Measurements from ENCODE around the gene ATP6V1F. TPM values are rescaled to one million over a fixed set of nuclear protein-coding genes. Genes with fewer than 3 reads are reported as not detected.

The ATP6V1F gene
- total and polyA plus RNA-seq, 11 donors, result 91.6 to 198 (median 122) TPM

DNA sequence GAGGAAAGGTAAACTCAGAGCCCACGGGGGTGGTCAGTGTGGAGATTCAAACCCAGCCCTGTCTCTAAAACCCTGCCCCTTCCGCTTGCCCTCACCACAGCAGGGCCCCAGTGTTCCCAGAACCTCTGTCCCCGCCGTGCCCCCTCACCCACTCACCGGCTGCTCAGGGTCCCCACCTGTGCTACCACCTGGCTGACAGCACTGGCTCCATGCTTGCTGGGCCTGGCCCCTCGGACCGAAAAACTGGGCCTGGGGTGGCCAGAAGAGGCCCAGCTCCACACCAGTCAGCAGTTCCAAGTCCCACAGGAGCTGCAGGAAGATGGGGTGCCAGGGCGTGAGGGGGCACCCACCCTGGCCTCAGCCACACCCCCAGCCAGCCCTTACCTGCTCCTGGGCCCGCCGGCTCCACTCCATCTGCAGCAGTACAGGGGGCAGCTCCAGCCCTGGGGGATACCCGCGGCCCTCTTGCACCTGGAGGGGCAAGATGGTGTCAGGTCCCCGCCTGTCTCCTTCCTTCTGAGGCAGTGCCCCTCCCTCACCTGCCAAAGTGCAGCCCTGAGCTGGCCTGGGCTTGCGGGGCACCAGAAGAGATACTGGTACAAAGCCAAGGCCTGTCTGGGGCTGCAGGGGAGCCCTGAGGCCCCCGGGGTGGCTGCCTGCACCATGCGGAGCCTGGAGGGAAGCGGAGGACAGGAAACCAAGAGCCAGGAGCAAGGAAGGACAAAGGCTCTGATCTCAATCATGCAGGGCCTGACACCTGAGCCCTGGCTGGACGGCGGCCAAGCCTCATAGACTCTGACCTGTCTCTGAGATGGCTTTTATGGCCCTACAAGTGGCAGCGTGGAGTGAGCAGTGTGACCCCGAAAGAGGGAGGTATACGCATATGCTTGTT is 11.7 kb downstream of the ATP6V1F start:
- Histone ChIP-seq H3K27me3 (peaks cover 0 to 11% (median 0%) of the 10 kb centered on the region in 9 donors), H3K27ac (no peak overlapping the region), H3K4me1 (peaks cover 0 to 9% (median 6%) of the 10 kb centered on the region in 12 donors), H3K9me3 (no peaks in the 10 kb centered on the region), H3K36me3 (no peaks in the 10 kb centered on the region), H3K4me3 (no peak overlapping the region)
- ATAC-seq, result no peak
- WGBS, 4 donors, result 80 to 86% (median 82%) methylated on average over 14 to 22 of the region's 22 CpGs
- intact Hi-C loops (cut with DNase I), result loop anchor here in 3 of 10 donors (10.0 kb wide), 3 partner anchors 80 to 400 kb away; partner anchors contain the start of genes METTL2B (in 2 of the 3), CCDC136 (in 1 of the 3) and GARIN1A (in 1 of the 3)
- no peak for TF ChIP-seq CTCF (IDR thresholded peaks at IDR 0.05)
- TF ChIP-seq POLR2A (IDR thresholded peaks at IDR 0.05), result no peak
- DNase-seq, result peak in 3 of 5 donors; percentile 18 to 42 (median 24)

DNA sequence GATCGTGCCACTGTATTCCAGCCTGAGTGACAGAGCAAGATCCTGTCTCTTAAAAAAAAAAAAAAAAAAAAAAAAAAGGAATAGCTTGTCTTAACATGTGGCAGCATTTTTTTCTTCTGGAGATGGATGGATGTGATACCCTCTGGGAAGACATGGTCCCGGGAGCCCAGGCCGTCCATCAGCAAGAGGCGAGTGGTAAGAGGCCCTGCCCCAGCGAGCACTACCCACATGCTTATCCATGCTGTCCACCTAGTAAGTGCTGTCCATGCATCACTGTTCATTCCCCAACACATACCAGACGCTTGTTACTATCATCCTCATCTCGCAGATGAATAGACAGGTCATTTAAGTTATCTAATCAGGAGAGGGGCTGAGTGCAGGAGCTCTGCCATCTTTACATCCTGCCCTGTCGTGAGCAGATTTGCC is 12.9 kb downstream of the ATP6V1F start:
- H3K4me1 ChIP-seq, result peaks cover 0 to 8% (median 0%) of the 10 kb centered on the region in 12 donors
- H3K4me3 ChIP-seq, result no peak overlapping the region
- no peak for TF ChIP-seq CTCF (IDR thresholded peaks at IDR 0.05)
- no peak for TF ChIP-seq POLR2A (IDR thresholded peaks at IDR 0.05)
- ATAC-seq (no peak), DNase-seq (peak in 1 of 5 donors; percentile 14)
- peaks cover 0 to under 1% (median 0%) of the 10 kb centered on the region in 9 donors for H3K27me3 ChIP-seq
- intact Hi-C loops (cut with DNase I), result loop anchor here in 3 of 10 donors (10.0 kb wide), 3 partner anchors 81 to 401 kb away; partner anchors contain the start of genes METTL2B (in 2 of the 3), CCDC136 (in 1 of the 3) and GARIN1A (in 1 of the 3)
- H3K27ac ChIP-seq, result no peak overlapping the region
- no peaks in the 10 kb centered on the region for H3K36me3 ChIP-seq
- no peaks in the 10 kb centered on the region for H3K9me3 ChIP-seq
- WGBS, 4 donors, result 67 to 78% (median 73%) methylated on average over 8 of the region's 8 CpGs

DNA sequence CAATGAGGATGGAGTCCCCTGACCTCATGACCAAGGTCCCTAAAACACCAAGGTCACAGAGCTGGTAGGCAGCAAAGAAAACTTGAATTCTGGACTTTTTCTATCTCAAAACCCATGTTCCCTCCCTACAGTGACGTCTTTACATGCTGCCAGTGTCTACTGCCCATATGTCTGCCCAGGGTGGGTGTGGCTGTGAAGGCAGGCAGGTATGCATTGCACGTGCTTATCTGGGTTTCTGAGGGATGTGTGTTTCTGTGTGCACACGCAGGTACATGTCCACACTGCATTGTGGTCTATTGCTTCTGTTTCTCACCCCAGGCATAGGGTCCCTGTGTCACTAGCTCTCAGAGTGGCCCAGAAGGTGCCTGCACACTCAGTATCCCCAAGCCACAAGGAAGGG is 13.5 kb downstream of the ATP6V1F start:
- Histone ChIP-seq H3K9me3 (no peaks in the 10 kb centered on the region), H3K36me3 (no peaks in the 10 kb centered on the region), H3K27ac (no peak overlapping the region), H3K27me3 (no peaks in the 10 kb centered on the region), H3K4me3 (no peak overlapping the region), H3K4me1 (peaks cover 0 to 8% (median 0%) of the 10 kb centered on the region in 12 donors)
- TF ChIP-seq POLR2A (IDR thresholded peaks at IDR 0.05) (no peak), CTCF (IDR thresholded peaks at IDR 0.05) (no peak)
- intact Hi-C loops (cut with DNase I), result loop anchor here in 3 of 10 donors (10.0 kb wide), 3 partner anchors 81 to 401 kb away; partner anchors contain the start of genes METTL2B (in 2 of the 3), CCDC136 (in 1 of the 3) and GARIN1A (in 1 of the 3)
- DNase-seq (no peak), ATAC-seq (no peak)
- WGBS, 4 donors, result 67 to 77% (median 69%) methylated on average over 3 of the region's 3 CpGs

- intact Hi-C loops (cut with DNase I), result loop anchor here in 3 of 10 donors (10.0 kb wide), 3 partner anchors 82 to 402 kb away; partner anchors contain the start of genes METTL2B (in 2 of the 3), CCDC136 (in 1 of the 3) and GARIN1A (in 1 of the 3)
- no peak overlapping the region for H3K4me3 ChIP-seq
- no peak for TF ChIP-seq CTCF (IDR thresholded peaks at IDR 0.05)
- TF ChIP-seq POLR2A (IDR thresholded peaks at IDR 0.05), result no peak
- ATAC-seq (no peak), DNase-seq (peak in 1 of 5 donors; percentile 25)
- WGBS, 4 donors, result 91 to 98% (median 92%) methylated on average over 4 to 5 of the region's 5 CpGs
- no peaks in the 10 kb centered on the region for H3K9me3 ChIP-seq
- no peaks in the 10 kb centered on the region for H3K36me3 ChIP-seq
- H3K27ac ChIP-seq, result no peak overlapping the region
- no peaks in the 10 kb centered on the region for H3K27me3 ChIP-seq
- H3K4me1 ChIP-seq, result peaks cover 0 to 8% (median 0%) of the 10 kb centered on the region in 12 donors
Observed at GRCh38 chr7:128876586-128876977, 13.9 kb downstream of the ATP6V1F start.
